Cardiac fibroblast (primary cell): ENCODE results near the gene GPR34.

Experiments used
- DNase-seq, 2 donors: peaks; one replicate each; pipeline versions ENCODE4 v3.0.0 to v3.0.0-alpha.2; 2010; ENCODE audit warnings: low read depth in 2 of 2
- H3K4me3 ChIP-seq, 2 donors: replicated peaks in 1 of 2; 1 replicate in 1 of 2; 2 replicates in 1 of 2; pipeline ENCODE4 v1.5.1; 2011; ENCODE audit warnings: low read depth in 2 of 2, low read length in 2 of 2, mild to moderate bottlenecking in 2 of 2, moderate library complexity in 1 of 2
- CTCF ChIP-seq: IDR thresholded peaks from one replicate; pipeline ENCODE4 v1.5.1; 2011; ENCODE audit warnings: low read depth, mild to moderate bottlenecking, low read length, inconsistent platforms

GPR34 gene

GRCh38 chrX:41730081-41730480 is 41.3 kb downstream of the GPR34 start:
- peak; percentile 36 to 39 for DNase-seq
- TF ChIP-seq CTCF: no peak
- no peak overlapping the region for H3K4me3 ChIP-seq

DNA sequence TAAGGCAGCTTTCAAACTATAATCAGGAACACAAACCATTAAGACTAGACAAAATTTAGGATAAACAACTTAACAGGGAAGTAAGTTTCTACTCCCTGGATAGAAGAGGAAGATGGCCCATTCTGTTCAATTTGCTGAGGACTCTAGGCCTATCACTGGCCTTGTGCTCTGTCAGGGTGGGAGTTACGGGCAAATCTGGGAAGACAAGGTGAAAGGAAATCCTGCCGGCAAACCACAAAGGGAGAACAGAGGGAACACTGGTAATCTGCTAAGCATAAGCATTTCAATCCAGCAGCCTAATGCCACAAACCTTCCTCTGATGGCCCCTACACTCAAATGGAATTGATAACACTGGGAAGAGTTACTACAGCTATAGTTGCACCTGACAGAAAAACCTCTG is 43.5 kb downstream of the GPR34 start:
- no peak overlapping the region for H3K4me3 ChIP-seq
- DNase-seq: no peak
- TF ChIP-seq CTCF: no peak

- no peak for TF ChIP-seq CTCF
- no peak overlapping the region for H3K4me3 ChIP-seq
- no peak for DNase-seq
Measured at GRCh38 chrX:41733939-41734338, 45.2 kb downstream of the GPR34 start.

DNA sequence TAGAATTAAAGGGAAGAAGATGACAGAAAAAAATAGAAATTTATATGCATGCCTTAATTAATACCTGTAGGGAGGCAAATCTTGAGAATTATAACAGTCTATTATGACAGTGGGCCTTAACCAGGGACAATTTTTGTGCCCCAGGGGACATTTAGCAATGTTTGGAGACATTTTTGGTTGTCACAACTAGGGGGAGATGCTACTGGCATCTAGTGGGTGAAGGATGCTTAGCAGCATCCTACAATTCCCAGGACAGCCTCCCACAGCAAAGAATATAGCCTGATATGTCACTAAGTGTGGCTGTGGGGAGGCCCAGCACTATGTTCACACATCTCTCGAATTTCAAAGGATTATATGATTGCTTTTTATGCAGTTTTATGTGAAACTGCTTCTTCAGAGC is 45.8 kb downstream of the GPR34 start:
- DNase-seq: peak; percentile 35 to 38
- H3K4me3 ChIP-seq: no peak overlapping the region

GRCh38 chrX:41737065-41737464 is 48.3 kb downstream of the GPR34 start:
- no peak overlapping the region for H3K4me3 ChIP-seq
- no peak for DNase-seq
- TF ChIP-seq CTCF: no peak

More for the DNA sequence above, 45.8 kb downstream of the GPR34 start:
- peak; percentile 51 for TF ChIP-seq CTCF

GRCh38 chrX:41739871-41740270 is 51.1 kb downstream of the GPR34 start:
- DNase-seq: no peak
- no peak for TF ChIP-seq CTCF
- H3K4me3 ChIP-seq: no peak overlapping the region
